Astrocyte (in vitro differentiated cells and primary cell): Measurements from ENCODE around the gene SLC25A30. TPM values are rescaled to one million over a fixed set of nuclear protein-coding genes. Genes with fewer than 3 reads are reported as not detected.
A peak's percentile ranks its signal among the peaks of the same experiment; 100 is the strongest.

Experiments
- DNase-seq: peaks from one replicate; pipeline ENCODE4 v3.0.0-alpha.2; 2010; ENCODE audit warnings: low read depth
- FAIRE-seq: peaks from 2 replicates; lab custom pipeline; 2011; peaks lifted over from hg19 to GRCh38; lab: Jason Lieb, UNC
- H2AFZ ChIP-seq: 2 replicates; pipeline ENCODE4 v1.6.0; 2012; ENCODE audit warnings: low read depth, low read length, inconsistent platforms
- H3K27ac ChIP-seq: 2 replicates; pipeline ENCODE4 v1.5.1; 2011; ENCODE audit warnings: low read depth, low read length, inconsistent platforms
- H3K27me3 ChIP-seq: 2 replicates; pipeline ENCODE4 v1.6.0; 2011; ENCODE audit warnings: low read length, inconsistent platforms; ENCODE audit not compliant: insufficient read depth
- H3K36me3 ChIP-seq: 2 replicates; pipeline ENCODE4 v1.5.1; 2011; ENCODE audit warnings: low read length, inconsistent platforms; ENCODE audit not compliant: insufficient read depth
- H3K4me1 ChIP-seq: 2 replicates; pipeline ENCODE4 v1.5.1; 2011; ENCODE audit warnings: low read length, inconsistent platforms; ENCODE audit not compliant: insufficient read depth
- H3K4me2 ChIP-seq: 2 replicates; pipeline ENCODE4 v1.6.0; 2012; ENCODE audit warnings: low read length, inconsistent platforms
- H3K4me3 ChIP-seq: 2 replicates; pipeline ENCODE4 v1.5.1; 2011; ENCODE audit warnings: low read depth, mild to moderate bottlenecking, low read length, inconsistent platforms; ENCODE audit not compliant: insufficient read depth
- H3K79me2 ChIP-seq: 2 replicates; pipeline ENCODE4 v1.6.0; 2012; ENCODE audit warnings: mild to moderate bottlenecking, low read length, inconsistent platforms; ENCODE audit not compliant: insufficient read depth
- H3K9ac ChIP-seq: 2 replicates; pipeline ENCODE4 v1.6.0; 2012; ENCODE audit warnings: mild to moderate bottlenecking, low read length, inconsistent platforms
- H3K9me3 ChIP-seq: 2 replicates; pipeline ENCODE4 v1.5.1; 2012; ENCODE audit warnings: low read depth, mild to moderate bottlenecking, low read length, inconsistent platforms; ENCODE audit not compliant: insufficient read depth
- H4K20me1 ChIP-seq: 2 replicates; pipeline ENCODE4 v1.6.0; 2012; ENCODE audit warnings: low read length, inconsistent platforms; ENCODE audit not compliant: insufficient read depth
- H3K27ac Mint-ChIP-seq: one replicate; pipeline ENCODE4 v1.8.0; 2021; ENCODE audit warnings: mild to moderate bottlenecking, mixed read lengths; ENCODE audit not compliant: unreplicated experiment
- H3K27me3 Mint-ChIP-seq: one replicate; pipeline ENCODE4 v1.8.0; 2021; ENCODE audit warnings: low read depth, mixed read lengths; ENCODE audit not compliant: unreplicated experiment
- H3K36me3 Mint-ChIP-seq: one replicate; pipeline ENCODE4 v1.8.0; 2021; ENCODE audit warnings: low read depth, mixed read lengths; ENCODE audit not compliant: unreplicated experiment
- H3K4me1 Mint-ChIP-seq: one replicate; pipeline ENCODE4 v1.8.0; 2021; ENCODE audit warnings: low read depth, mixed read lengths; ENCODE audit not compliant: unreplicated experiment
- H3K4me3 Mint-ChIP-seq: one replicate; pipeline ENCODE4 v1.8.0; 2021; ENCODE audit warnings: mild to moderate bottlenecking, moderate library complexity, mixed read lengths; ENCODE audit not compliant: unreplicated experiment
- H3K9me3 Mint-ChIP-seq: one replicate; pipeline ENCODE4 v1.8.0; 2021; ENCODE audit warnings: mild to moderate bottlenecking, mixed read lengths; ENCODE audit not compliant: unreplicated experiment
- EZH2 ChIP-seq: IDR thresholded peaks from 2 replicates; pipeline ENCODE4 v1.6.1; 2012; ENCODE audit warnings: mild to moderate bottlenecking, low read length, inconsistent platforms; ENCODE audit not compliant: insufficient read depth
- total RNA-seq: library from RNA; stranded (reverse); gene quantifications from 2 replicates; pipeline ENCODE4 v1.2.1, GENCODE V29; 2021
- TF ChIP-seq, protein P1 (sequence below): IDR thresholded peaks from 2 replicates; pipeline ENCODE4 v1.5.1; 2011; ENCODE audit warnings: low read depth, mild to moderate bottlenecking, inconsistent platforms, low read length, moderate library complexity; ENCODE audit not compliant: insufficient read depth

The SLC25A30 gene
- total RNA-seq, 1 donor from 2014 or later: 14.3 TPM

DNA sequence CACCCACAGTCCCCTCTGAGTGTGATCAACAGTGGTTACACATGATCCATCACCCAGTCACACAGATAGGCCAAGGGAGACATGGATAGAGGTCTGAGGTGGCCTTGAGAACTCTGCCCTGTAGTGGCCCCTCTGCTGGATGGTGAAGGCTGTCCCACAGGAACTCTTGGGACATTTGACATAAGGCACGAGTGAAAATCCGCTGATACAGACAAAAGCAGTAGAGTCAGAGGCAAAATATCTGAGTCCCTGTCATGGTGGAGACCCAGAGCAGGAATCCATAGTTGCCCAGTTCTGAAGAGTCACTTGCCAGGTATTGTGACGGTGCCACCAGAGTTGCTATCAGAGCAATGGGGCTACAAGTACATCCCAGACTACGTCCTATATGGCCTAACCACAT, 18.8 kb upstream of the SLC25A30 start:
- DNase-seq: no peak
- H3K9me3 ChIP-seq: no peaks in the 10 kb centered on the region
- TF ChIP-seq, protein P1, sequence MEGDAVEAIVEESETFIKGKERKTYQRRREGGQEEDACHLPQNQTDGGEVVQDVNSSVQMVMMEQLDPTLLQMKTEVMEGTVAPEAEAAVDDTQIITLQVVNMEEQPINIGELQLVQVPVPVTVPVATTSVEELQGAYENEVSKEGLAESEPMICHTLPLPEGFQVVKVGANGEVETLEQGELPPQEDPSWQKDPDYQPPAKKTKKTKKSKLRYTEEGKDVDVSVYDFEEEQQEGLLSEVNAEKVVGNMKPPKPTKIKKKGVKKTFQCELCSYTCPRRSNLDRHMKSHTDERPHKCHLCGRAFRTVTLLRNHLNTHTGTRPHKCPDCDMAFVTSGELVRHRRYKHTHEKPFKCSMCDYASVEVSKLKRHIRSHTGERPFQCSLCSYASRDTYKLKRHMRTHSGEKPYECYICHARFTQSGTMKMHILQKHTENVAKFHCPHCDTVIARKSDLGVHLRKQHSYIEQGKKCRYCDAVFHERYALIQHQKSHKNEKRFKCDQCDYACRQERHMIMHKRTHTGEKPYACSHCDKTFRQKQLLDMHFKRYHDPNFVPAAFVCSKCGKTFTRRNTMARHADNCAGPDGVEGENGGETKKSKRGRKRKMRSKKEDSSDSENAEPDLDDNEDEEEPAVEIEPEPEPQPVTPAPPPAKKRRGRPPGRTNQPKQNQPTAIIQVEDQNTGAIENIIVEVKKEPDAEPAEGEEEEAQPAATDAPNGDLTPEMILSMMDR: no peak
- TF ChIP-seq EZH2: no peak
- H3K79me2 ChIP-seq: no peaks in the 10 kb centered on the region
- H3K36me3 ChIP-seq: no peaks in the 10 kb centered on the region
- H3K27me3 ChIP-seq: no peaks in the 10 kb centered on the region
- no peak for FAIRE-seq
- H3K4me1 Mint-ChIP-seq: peaks cover 11% of the 10 kb centered on the region
- H3K36me3 Mint-ChIP-seq: no peaks in the 10 kb centered on the region
- no peak overlapping the region for H3K9ac ChIP-seq
- H3K27me3 Mint-ChIP-seq: peaks cover 2% of the 10 kb centered on the region
- peaks cover 4% of the 10 kb centered on the region for H3K4me1 ChIP-seq
- no peaks in the 10 kb centered on the region for H4K20me1 ChIP-seq
- no peak overlapping the region for H3K27ac ChIP-seq
- H2AFZ ChIP-seq: no peak overlapping the region
- H3K9me3 Mint-ChIP-seq: no peaks in the 10 kb centered on the region
- H3K4me2 ChIP-seq: no peak overlapping the region
- H3K4me3 Mint-ChIP-seq: peak overlapping the region; percentile 14
- H3K4me3 ChIP-seq: no peak overlapping the region
- H3K27ac Mint-ChIP-seq: no peak overlapping the region

DNA sequence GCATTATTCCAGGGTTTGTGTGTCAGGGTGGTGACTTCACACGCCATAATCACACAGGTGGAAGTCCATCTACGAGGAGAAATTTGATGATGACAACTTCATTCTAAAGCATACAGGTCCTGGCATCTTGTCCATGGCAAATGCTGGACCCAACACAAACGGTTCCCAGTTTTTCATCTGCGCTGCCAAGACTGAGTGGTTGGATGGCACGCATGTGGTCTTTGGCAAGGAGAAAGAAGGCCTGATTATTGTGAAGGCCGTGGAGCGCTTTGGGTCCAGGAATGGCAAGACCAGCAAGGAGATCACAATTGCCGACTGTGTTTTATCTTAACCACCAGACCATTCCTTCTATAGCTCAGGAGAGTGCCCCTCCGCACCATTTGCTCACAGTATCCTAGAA, 18.2 kb upstream of the SLC25A30 start:
- Histone ChIP-seq H3K36me3 (no peaks in the 10 kb centered on the region), H4K20me1 (no peaks in the 10 kb centered on the region), H3K4me1 (peaks cover 4% of the 10 kb centered on the region), H3K4me3 (no peak overlapping the region), H3K9ac (no peak overlapping the region), H3K4me2 (no peak overlapping the region), H3K9me3 (no peaks in the 10 kb centered on the region), H2AFZ (no peak overlapping the region), H3K79me2 (no peaks in the 10 kb centered on the region), H3K27me3 (no peaks in the 10 kb centered on the region), H3K27ac (no peak overlapping the region)
- H3K27ac Mint-ChIP-seq: no peak overlapping the region
- H3K4me3 Mint-ChIP-seq: no peak overlapping the region
- H3K9me3 Mint-ChIP-seq: no peaks in the 10 kb centered on the region
- H3K4me1 Mint-ChIP-seq: peaks cover 6% of the 10 kb centered on the region
- TF ChIP-seq, protein P1: no peak
- TF ChIP-seq EZH2: no peak
- no peaks in the 10 kb centered on the region for H3K36me3 Mint-ChIP-seq
- H3K27me3 Mint-ChIP-seq: peaks cover 2% of the 10 kb centered on the region
- no peak for FAIRE-seq
- DNase-seq: no peak

DNA sequence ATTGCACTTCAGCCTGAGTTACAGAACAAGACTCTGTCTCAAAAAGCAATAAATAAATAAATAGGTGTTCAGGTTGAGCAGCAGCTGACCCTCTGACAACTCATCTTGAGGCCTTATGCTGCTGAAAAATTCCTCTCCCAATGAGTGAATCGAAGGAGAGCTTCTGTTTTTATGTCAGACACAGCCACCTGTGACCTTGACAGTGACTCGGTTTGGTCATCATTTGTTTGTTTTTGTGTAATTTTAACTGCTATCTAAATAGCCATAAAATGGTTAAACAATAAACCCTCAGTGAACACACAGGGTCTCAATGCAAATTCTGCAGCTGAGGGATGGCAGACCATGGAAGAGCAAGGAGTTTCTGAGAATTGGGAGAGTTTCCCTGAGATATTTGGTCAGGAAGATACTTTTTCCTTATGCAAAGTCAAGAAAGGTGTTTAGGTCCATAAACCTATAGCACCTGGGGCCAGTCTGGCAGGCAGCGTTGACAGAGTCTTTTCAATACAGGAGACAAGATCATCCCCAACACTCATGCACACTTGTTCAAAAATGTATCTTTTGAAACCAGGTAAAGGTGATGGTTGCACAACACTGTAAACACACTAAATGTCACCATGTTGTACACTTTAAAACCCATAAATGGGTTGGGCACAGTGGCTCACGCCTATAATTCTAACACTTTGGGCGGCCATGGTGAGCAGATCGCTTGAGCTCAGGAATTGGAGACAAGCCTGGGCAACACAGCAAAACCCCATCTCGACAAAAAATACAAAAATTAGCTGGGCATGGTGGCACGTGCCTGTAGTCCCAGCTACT, 16.6 kb upstream of the SLC25A30 start:
- H3K9me3 Mint-ChIP-seq: no peaks in the 10 kb centered on the region
- Histone ChIP-seq H3K4me2 (no peak overlapping the region), H3K4me3 (no peak overlapping the region), H3K9ac (no peak overlapping the region), H3K79me2 (no peaks in the 10 kb centered on the region), H3K4me1 (no peaks in the 10 kb centered on the region), H3K27ac (no peak overlapping the region), H4K20me1 (no peaks in the 10 kb centered on the region), H3K9me3 (no peaks in the 10 kb centered on the region), H2AFZ (no peak overlapping the region), H3K36me3 (no peaks in the 10 kb centered on the region), H3K27me3 (no peaks in the 10 kb centered on the region)
- H3K4me3 Mint-ChIP-seq: no peak overlapping the region
- TF ChIP-seq, protein P1: no peak
- no peak for TF ChIP-seq EZH2
- H3K27ac Mint-ChIP-seq: no peak overlapping the region
- FAIRE-seq (no peak), DNase-seq (no peak)
- H3K36me3 Mint-ChIP-seq: no peaks in the 10 kb centered on the region
- no peaks in the 10 kb centered on the region for H3K4me1 Mint-ChIP-seq
- H3K27me3 Mint-ChIP-seq: peaks cover 2% of the 10 kb centered on the region
